GM15510 (cell line): Measurements from ENCODE around the gene MEAK7.

Experiments
- POLR2A ChIP-seq: IDR thresholded peaks from 3 replicates; pipeline ENCODE4 v1.6.1; 2011; ENCODE audit warnings: borderline replicate concordance; ENCODE audit not compliant: insufficient read length; ENCODE audit errors: extremely low read depth

The MEAK7 gene

DNA sequence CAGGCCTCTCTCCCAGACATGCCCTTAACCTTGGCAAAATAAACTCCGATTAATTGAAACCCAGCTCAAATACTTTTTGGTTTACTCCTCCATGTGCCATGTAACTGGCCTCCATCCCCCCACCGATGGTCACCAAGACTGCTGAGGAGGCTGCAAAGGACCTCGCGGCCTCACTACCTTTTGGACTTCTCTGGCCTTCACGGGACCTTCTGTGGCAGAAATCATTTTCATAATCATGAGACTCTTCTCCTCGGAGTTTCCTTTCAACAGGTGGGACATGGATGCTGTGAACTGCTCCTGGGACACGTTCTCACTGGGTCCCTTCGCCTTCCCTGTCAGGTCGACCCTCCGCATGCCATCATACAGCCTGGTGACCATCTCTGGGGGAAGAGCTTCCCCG, 9.0 kb downstream of the MEAK7 start:
- TF ChIP-seq POLR2A: no peak

DNA sequence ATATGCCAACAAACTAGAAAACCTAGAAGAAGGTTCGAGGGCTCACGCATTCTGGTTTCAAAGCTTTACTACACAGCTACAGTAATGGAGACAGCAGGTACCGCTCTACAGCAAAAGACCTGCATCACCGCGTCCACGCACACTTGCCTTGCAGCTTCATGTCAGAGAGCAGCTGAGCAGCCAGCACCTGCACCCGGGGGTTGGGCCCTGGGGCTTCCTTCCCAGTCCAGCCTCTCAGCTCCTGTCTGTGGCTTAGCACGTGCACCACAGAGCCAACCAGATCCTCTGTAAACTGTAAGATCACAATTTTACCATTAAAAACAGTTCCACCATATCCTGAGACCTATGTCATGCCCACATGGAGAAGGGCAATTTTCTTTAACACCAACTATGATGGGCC, 15.3 kb downstream of the MEAK7 start:
- TF ChIP-seq POLR2A: no peak

DNA sequence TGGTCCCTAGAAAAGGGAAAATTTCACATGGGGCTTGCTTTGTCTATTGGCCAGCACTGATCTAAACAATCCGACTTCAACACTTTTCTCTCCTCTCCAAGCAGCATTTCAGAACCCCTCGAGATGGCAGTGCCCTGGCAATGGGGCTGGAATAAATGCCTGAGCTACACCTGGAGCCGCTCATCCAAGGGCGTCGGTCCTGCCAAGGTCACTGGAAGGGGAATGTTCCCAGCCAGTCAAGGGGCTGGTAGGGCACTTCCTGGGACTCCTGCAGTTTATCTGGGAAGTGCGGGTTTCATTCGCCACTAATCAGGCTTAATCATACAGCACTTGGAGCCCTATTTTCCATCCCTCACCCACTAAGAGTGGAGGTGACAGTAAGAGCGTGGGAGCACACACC, 17.1 kb downstream of the MEAK7 start:
- TF ChIP-seq POLR2A: no peak

DNA sequence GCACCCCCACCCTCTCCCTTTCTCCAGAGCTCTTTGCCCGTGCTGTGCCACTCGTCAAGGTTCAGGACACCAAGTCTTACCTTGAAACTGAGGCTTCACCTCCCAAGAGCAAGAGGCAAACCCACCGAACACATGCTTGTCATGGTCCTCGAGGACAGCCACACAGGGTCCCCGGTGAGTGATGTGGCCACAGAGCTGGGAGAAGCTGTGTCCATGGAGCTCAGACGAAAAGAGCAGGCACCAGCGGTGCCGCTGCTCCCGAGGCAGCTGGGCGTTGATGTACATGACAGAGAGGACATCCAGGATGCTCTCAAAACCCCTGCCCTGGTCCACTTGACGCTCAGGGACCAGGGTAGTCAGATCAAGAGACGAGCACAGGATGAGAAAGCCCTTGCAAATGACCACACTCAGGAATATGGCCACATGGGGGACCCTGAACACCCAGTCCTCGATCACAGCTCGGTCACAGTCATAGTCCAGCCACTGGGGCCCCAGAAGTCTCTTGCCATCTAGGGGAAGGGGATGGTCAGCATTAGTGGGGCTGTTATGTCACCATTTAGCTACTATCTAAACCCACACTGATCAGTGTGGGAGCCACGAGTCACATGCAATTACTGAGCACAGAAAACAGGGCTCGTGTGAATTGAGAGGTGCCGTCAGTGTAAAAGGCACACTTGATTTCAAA, 17.8 kb downstream of the MEAK7 start:
- TF ChIP-seq POLR2A: no peak

DNA sequence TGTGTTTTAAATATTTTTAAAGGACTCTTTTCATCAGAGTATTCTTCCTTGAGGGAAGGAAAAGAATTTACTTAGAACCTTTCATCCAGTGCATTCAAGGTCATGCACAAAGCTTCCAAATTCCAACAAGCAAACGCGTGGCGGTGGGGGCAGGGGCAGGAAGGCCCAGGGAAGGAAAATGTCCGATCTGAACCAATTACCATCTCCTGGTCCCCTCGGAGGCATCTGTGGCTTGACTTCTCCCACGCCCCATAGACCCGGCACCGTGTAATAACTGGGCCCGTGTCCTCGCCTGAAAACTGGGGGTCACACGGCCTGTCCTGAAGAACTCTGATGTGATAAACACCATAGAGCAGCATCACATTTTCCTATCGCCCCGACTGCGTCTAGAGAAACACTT, 18.3 kb downstream of the MEAK7 start:
- TF ChIP-seq POLR2A: no peak

DNA sequence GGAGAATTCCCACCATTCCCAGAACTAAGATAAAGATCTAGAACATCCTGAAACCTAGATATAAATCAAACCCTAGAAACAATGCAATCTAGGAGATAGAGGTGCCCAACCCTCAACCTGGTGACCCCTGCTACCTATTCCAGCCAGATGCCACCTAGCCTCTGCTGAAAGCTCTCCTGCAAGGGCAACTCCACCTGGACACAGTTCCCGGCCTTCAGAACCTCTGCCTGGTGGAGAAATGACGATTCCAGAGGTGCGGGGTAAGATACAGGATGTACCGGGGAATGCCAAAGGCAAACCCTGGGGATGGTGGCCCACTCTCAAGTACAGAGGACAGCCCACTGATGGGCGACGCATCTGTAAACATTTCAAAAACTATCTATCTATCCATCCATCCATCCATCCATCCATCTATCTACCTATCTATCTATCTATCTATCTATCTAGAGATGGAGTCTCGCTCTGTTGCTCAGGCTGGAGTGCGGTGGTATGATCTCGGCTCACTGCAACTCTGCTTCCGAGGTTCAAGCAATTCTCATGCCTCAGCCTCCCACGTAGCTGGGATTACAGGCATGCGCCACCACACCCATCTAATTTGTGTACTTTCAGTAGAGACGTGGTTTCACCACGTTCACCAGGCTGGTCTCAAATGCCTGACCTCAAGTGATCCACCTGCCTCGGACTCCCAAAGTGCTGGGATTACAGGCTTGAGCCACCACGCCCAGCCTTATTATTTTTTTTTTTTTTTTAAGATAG, 19.0 kb downstream of the MEAK7 start:
- no peak for TF ChIP-seq POLR2A

DNA sequence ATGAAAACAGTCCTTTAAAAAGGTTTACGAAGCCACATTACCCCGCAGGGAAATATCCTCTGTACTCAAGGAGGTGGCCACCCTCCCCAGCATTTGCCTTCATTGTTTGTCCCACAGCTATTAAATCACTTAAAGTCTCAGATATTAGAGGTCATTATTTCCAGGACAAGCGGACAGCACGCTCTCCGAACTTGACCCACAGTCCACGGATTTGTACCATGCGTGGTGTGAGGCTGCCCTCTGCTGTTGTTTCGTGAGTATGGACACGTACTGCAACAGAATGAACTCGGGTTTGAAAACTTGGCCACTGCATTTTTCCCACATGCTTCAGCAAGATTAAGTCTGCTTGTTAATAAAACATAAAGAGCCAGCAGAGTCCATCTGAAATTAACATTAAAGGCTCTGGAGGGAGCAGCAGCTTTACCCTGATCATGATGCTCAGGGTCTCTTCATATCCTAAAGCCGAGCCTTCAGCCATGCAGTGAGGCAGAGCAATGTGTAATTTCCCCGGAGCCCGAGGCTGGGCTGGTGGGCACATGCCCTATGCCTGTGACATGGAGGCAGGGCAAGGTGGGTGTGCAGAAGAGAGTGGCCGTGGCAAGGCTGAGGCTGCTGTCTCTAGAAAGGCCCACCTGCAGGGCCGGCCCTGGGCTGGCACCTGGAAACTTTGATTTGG, 19.7 kb downstream of the MEAK7 start:
- TF ChIP-seq POLR2A: no peak

DNA sequence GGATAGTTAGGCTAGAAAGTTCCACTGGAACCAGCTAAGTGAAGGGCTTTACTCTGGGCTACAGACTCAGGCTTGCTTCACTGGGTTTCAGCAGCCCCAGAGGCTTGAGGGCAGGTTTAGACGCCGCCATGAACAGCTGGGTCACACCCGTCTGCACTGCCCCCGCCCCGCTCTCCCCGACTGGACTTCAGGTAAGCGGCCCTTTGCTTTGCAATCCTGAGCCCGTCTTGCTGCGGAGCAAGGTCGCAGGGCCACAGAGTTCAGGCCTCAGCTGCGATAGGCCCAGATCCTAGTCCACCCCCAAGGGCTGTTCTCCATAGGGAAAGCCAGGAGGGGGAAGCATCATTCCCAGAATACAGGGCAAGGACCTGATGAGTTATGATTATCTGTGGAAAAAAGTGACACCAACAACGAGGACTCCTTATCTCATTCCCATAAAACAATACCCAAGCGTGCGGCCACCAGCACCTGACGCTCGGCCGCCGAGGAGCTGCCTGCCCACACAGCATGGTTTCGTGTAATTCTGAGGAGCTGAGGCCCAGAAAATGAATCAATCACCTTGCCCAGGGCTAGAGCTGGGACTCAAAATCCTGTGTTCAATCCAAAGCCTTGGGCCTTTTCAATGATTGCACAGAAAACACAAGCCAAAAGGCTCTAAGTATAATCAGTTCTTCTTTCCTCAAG, 20.4 kb downstream of the MEAK7 start:
- no peak for TF ChIP-seq POLR2A

DNA sequence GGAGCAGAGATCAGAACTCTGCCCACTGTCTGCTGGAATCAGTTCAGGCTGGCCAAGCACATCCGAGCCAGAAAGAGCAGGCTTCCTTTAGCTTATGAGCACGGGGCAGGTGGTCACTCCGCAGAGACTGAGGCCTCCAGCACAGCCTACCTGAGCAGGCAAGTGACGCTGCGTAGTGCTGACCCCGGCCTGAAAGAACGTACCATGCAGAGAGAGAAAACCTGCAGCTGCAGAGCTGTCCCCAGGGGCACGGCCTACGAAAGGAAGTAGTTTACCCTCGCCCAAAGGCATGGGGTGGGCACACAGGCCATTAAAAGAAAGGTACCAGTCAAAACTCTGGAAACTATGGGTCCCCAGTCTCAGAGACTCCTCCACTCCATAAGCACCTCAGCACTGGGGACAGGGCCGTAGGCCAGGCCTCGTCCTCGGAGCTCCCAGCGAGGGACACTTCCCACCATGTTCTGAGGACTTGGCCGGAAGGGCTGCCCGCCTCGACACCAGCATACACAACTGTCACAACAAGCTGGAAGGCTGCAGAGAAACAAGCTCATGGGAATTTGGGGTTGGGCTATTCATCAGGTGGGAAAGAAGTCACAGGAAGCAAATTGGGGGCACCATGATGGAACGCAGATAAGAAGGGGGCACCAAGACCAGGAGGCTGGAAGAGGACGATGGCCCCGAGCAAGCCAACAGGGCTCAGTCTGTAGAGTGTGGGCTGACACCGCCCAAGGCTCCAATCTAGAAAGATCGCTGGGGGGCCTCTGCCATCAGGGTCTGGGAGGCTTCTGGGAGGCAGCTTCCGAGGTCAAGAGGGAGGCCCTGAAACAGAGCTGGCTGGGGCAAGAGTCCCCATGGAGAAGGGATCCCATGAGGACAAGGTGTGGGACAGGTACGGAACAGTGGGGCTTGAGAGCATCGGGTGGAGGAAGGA, 21.2 kb downstream of the MEAK7 start:
- TF ChIP-seq POLR2A: no peak

DNA sequence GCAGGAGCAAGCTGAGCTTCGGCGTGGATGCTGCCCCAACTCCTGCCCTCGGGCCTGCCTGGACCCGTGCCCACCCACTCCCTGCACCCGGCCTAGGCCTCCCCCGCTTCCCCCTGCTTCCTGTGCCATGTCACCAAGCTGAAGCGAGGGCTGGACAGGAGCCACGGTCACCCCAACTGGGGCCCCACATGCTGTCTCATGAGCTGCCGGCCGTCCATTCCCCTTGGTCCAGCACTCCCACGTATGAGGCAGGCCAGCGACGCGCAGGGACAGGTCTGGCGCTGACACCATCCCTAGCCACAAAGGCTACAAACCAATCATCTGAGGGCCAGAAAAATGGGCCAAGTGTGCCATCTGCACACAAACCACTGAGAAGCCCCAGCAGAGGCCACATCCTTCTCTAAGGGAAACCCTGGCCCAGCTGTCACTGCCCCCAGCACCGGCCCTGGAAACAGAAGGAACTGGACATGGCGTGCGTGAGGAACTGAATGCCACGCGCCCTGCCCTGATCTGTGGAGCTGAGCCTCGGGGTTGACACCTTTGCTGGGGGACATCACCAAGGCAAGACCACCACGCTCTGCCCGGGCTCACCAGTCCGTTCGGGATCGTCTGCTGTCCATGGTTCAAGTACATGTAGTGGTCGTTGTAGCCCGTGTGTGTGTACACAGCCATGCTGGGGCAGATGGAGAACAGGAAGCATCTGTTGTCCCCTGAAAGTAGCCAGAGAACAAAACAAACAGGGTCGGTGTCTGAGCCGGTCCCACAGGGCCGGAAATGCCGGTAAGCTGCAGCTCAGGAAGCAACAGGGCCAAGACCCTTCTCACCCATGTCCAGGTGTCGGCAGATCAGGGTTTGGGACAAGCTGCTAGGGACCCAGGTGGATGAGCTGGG, 22.2 kb downstream of the MEAK7 start:
- TF ChIP-seq POLR2A: no peak

DNA sequence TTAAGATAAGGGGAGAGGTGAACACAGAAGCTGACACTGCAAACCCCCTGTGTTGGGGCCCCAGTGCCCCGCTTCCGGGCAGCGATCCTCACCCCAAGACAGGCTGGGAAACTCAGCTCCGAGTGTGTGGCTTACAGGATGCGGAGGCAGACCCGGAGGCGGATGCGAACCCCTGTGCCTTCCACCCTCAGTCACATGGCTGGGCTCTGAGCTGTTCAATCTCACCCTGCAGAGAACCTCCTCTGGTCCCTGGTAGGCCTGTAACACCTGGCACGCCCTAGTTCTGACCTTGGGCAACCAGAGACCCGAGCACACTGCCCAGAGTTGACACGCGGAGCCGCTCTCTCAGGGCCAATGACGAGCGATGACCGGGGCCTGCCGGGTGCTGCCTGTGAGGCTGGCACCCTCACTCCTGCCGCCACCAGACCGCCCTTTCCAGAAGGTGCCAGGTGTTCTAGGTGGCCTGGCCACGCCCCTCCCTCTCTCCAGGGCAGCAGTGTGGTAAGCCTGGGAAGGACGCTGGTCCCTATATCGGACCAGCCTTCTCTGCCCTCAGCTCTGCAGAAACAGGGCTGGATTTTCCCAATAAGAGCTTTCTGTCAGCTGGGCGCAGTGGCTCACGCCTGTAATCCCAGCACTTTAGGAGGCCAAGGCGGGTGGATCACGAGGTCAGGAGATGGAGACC, 23.3 kb downstream of the MEAK7 start:
- TF ChIP-seq POLR2A: no peak

DNA sequence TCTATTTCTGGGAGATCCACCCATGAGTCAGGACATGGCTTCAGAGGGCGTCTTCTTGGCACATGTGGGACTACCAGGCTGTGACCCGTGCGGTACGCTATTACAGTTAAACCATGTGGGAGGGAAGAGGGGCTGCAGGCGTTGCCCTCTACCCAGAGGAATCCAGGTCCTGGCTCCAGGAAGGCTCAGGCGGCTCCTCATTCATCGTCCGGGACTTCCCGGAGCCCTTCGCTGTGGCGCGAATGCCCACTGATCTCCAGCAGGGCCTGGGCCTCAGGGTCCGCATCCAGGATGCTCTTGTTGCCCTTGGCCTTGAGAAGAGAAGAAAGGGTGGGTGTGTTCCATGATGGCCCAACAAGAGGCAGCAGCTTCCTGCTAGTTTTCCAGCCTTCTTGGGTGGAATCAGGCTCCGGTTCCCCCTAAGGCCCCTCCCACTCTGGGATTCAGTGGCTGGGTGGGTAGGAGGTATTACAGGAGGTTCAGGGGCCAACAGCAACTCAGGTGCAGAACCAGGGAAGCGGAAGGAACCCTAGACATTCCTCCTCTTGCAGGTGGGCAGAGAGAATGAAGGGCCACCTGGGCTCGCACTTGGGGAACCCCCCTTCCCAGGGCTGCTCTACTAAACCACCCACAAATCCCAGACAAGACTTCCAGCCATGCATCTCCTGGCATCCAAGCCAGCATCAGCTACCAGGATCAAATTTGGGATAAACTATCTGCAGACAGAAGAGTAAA, 24.6 kb downstream of the MEAK7 start:
- no peak for TF ChIP-seq POLR2A

DNA sequence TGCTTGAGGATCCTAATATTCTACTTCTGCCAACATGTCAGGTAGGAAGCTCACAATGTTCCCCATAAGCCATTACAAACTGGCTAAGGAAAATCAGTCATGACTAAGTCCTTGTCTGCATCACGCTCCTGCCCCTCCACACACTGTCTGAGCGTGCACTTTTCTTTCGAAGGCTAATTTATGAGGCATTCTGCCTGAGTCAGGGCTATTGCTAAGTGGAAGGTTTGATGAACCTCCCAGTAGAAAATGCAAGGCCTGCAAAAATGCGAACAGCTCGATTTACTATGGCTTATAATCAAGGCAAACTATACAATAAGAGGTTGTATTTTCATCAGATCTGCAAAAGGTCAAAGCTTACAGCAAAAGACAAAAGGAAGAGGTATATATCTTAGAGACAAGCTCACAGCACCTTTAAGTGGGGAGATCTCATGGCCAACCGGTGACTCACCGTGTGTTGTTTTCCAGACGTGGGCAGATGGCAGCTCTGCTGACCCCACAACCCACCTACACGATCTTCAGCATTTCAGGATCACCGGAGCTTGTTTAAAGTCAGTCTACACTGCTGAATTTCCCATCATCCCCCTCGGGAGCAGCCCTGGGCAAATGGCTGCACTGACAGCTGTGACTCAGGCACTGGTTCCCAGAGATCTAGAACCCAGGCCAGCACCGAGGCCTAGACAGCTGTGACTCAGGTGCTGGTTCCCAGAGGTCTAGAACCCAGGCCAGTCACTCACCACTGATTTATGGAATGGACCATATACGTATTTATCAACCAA, 26.1 kb downstream of the MEAK7 start:
- TF ChIP-seq POLR2A: no peak
